Brain microvascular endothelial cell (primary cell): ENCODE results near the gene VWF.

ENCODE experiments used
- DNase-seq: peaks from one replicate; pipeline ENCODE4 v3.0.0-alpha.2; 2020
- H3K27ac ChIP-seq: fragments of 250-450 bp; sonication (Bioruptor Pico); 2 replicates; pipeline ENCODE4 v1.5.1; 2020; ENCODE audit warnings: mild to moderate bottlenecking, moderate library complexity
- H3K27me3 ChIP-seq: fragments of 250-450 bp; sonication (Bioruptor Pico); replicated peaks from 2 replicates; pipeline ENCODE4 v1.5.1; 2020; ENCODE audit warnings: mild to moderate bottlenecking
- H3K36me3 ChIP-seq: fragments of 250-450 bp; sonication (Bioruptor Pico); replicated peaks from 2 replicates; pipeline ENCODE4 v1.5.1; 2020; ENCODE audit warnings: mild to moderate bottlenecking
- H3K4me3 ChIP-seq: 2 replicates; pipeline ENCODE4 v1.5.1; 2011; ENCODE audit warnings: low read depth, mild to moderate bottlenecking, control low read depth, low read length, moderate library complexity
- in situ Hi-C: cut with HindIII; loops from 2 replicates; pipeline ENCODE4 v1.10.0; 2017; ENCODE audit warnings: low sequenced_read_pairs, low pct_ligation_motif_present
- TF ChIP-seq, protein P1 (sequence below): IDR thresholded peaks from 2 replicates; pipeline ENCODE4 v1.5.1; 2011; ENCODE audit warnings: low read depth, mild to moderate bottlenecking, moderate library complexity, low read length, control low read depth, inconsistent platforms; ENCODE audit errors: missing control alignments

The VWF gene

DNA sequence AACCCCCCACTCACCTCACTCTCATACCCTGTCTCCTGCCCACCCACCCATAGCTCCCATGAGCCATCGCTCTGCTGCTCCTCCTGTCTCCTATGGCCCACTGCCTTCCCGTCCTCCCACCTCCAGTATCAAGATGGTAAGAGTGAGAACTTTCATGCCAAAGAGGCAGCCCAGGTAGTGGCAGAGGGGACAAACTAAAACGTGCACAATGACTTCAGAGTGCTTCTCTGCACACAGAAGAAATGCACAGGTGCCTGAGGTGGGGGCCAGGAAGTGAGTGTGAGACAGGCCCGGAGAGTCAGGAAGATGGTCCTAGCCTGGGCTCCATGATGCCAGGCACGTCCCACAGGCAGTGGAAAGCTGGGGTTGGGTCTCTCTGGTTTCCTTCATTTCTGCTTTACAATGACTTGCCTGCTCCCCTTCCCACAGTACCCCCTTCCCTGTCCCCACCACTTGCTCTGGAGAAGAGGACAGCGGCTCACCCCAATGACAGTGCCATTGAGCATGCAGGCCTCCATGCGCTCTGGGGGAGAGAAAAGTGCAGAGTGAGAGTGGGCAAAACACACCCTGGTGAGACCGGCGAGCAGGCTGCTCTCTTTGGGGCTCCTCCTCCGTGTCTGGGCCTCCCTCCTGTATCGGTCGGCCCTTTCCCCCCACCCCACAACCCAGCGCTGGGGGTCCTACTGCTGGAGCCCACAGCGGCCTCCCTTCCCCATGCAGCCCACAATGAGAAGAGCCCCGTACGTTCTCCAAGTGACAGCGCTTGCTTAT lies 156.6 kb downstream of the VWF start:
- in situ Hi-C loops = no loop called here
- DNase-seq = no peak
- TF ChIP-seq, protein P1, sequence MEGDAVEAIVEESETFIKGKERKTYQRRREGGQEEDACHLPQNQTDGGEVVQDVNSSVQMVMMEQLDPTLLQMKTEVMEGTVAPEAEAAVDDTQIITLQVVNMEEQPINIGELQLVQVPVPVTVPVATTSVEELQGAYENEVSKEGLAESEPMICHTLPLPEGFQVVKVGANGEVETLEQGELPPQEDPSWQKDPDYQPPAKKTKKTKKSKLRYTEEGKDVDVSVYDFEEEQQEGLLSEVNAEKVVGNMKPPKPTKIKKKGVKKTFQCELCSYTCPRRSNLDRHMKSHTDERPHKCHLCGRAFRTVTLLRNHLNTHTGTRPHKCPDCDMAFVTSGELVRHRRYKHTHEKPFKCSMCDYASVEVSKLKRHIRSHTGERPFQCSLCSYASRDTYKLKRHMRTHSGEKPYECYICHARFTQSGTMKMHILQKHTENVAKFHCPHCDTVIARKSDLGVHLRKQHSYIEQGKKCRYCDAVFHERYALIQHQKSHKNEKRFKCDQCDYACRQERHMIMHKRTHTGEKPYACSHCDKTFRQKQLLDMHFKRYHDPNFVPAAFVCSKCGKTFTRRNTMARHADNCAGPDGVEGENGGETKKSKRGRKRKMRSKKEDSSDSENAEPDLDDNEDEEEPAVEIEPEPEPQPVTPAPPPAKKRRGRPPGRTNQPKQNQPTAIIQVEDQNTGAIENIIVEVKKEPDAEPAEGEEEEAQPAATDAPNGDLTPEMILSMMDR = no peak
- no peak overlapping the region for H3K27ac ChIP-seq
- H3K36me3 ChIP-seq = no peaks in the 10 kb centered on the region
- no peak overlapping the region for H3K4me3 ChIP-seq
- no peaks in the 10 kb centered on the region for H3K27me3 ChIP-seq

DNA sequence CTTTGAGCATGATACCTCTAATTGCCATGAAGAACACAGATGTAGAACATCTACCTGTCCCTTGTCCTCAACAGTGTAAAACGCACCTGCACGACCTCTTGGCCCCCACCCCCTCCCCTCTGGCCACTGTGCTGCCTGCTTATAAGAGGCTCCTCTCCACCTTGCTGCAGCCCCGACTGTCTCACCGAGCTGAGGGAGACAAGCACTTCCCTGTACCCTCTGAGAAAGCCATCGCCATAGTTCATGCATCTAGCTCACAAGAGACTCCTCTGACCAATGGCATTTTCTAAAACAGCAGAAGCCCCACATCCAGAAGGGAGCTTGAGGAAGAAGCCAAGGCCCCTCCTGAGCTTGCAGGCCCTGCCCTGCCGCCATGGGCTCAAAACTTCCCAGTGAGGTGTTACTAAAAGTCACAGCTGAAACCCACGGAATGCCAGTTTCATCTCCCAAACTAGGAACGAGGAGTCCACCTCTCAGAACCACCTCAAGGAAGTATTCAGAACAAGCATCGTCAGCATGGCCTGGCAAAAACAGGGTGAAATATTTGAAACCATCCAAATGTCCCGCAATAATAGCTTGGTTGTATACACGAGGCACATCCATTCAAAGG lies 157.9 kb downstream of the VWF start:
- H3K27me3 ChIP-seq = no peaks in the 10 kb centered on the region
- no peak overlapping the region for H3K4me3 ChIP-seq
- no peaks in the 10 kb centered on the region for H3K36me3 ChIP-seq
- TF ChIP-seq, protein P1 = no peak
- in situ Hi-C loops = no loop called here
- no peak overlapping the region for H3K27ac ChIP-seq
- no peak for DNase-seq

DNA sequence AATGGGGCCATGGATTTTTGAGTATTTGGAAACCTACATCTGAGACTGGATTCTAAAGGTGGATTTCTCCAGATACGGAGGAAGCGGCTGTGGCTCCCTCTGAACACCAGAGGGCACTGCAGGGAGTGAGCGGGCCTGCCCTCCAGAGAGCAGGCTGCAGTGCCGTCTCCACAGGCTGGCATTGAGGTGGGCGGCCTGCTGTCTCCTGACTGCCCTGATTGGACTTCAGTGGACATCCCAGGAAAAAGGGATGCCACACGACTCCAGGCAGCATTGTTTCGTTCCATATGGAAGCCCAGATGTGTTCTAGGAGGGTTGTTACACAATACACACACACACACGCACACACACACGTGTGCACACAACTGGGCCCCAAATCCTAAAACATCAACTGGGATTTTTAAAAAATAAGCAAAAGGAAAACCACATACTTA lies 158.5 kb downstream of the VWF start:
- no peaks in the 10 kb centered on the region for H3K36me3 ChIP-seq
- TF ChIP-seq, protein P1 = peak; percentile 95
- in situ Hi-C loops = no loop called here
- H3K27ac ChIP-seq = no peak overlapping the region
- peak; percentile 28 for DNase-seq
- no peaks in the 10 kb centered on the region for H3K27me3 ChIP-seq
- no peak overlapping the region for H3K4me3 ChIP-seq

DNA sequence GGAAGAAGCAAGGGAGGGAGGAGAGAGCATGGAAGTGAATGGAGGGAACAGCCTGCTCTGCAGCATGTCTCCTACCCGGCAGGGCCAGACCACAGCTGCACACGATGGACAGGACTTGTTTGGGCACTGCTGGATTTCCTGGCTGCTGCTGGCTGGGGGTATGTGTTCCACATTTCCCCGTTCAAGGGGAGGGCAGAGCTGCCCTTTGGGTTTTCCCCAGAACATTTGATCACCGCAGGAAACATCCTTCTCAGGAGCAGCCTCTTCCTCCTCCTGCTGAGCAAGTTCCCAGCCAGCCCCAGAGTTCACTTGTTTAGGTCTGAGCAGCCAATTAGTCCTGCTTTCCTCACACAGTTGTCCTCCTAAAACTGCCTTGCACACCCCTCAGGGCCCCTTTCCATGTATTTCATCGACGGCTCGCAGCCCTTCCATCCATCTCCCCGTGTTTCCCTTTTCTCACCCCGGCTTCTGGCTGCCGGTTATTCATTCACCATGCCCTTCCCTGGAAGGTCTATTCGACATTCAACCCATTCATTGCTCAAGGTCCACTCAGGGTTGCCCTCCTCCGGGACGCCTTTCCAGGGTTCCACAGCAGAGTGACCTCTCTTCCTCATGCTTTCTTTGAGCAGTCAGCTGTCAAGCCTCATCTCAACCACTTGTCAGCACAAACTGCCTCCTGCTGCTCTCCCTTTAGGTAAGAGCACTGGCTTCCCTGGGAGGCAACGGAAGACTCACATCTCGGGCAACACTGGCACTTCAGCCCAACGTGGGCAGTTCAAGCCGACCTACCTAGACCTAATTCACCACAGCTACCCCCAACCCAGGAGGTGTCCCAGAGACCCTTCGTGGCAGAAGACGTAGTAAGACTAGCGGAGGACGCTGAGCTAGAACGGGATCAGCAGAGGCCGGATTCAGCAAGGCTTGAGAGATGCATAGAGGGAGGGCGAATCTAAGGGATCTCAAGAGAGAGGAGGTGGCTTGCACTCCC lies 159.3 kb downstream of the VWF start:
- Histone ChIP-seq H3K27ac (no peak overlapping the region), H3K27me3 (no peaks in the 10 kb centered on the region), H3K4me3 (no peak overlapping the region), H3K36me3 (no peaks in the 10 kb centered on the region)
- DNase-seq = no peak
- TF ChIP-seq, protein P1 = no peak
- in situ Hi-C loops = no loop called here

DNA sequence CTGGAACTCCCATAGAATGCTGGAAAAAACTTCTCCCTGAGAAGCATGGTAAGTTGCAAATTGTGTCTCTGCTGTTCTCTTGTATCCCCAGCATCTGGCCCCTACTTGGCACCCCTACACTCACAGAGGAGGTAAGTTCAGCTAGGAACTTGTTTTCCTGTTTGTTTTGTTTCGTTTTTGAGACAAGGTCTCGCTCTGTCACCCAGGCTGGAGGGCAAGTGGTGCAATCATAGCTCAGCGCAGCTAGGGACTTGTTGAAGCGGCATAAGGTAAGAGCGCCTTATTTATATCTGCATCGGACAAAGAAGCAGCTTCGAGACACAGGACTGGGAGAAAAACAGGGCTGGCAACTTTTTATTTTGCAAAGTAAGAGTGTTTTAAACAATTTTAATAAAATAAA lies 161.0 kb downstream of the VWF start:
- no peak for DNase-seq
- Histone ChIP-seq H3K27ac (no peak overlapping the region), H3K4me3 (no peak overlapping the region), H3K27me3 (no peaks in the 10 kb centered on the region), H3K36me3 (no peaks in the 10 kb centered on the region)
- TF ChIP-seq, protein P1 = no peak
- in situ Hi-C loops = no loop called here
